ENCODE data around the gene OPCML.

The OPCML gene

GRCh38 chr11:132638423-132638822 lies 893.9 kb downstream of the OPCML start:
- no peaks in the 10 kb centered on the region for H3K36me3 ChIP-seq (replicated peaks; ENCODE audit: insufficient read depth, low read length)
- H3K27ac ChIP-seq (ENCODE audit: low read length): no peak overlapping the region
- no peak overlapping the region for H3K9ac ChIP-seq (ENCODE audit: low read length)
- DNase-seq: no peak
- H3K9me3 ChIP-seq (replicated peaks; ENCODE audit: insufficient read depth, low read length): no peaks in the 10 kb centered on the region
- no peaks in the 10 kb centered on the region for H3K79me2 ChIP-seq (ENCODE audit: low read length)
- H3F3A ChIP-seq (ENCODE audit: insufficient read depth, low read length): no peaks in the 10 kb centered on the region
- H3K4me3 ChIP-seq (ENCODE audit: low read length): no peak overlapping the region
- H3K9me2 ChIP-seq (replicated peaks; ENCODE audit: insufficient read depth, low read length): no peaks in the 10 kb centered on the region
- TF ChIP-seq CTCF (IDR thresholded peaks at IDR 0.05; ENCODE audit: low read length) (no peak), EZH2 (optimal IDR thresholded peaks at IDR 0.05; ENCODE audit: low read depth, low read length) (no peak), EZH2phosphoT487 (IDR thresholded peaks at IDR 0.05; ENCODE audit: low read length) (no peak)
- H3K27me3 ChIP-seq (replicated peaks; ENCODE audit: insufficient read depth, low read length): no peaks in the 10 kb centered on the region
- H3K4me1 ChIP-seq (ENCODE audit: low read length): no peaks in the 10 kb centered on the region
- H3K4me2 ChIP-seq (ENCODE audit: low read depth, low read length): no peak overlapping the region
- H4K20me1 ChIP-seq (ENCODE audit: insufficient read depth, low read length): no peaks in the 10 kb centered on the region
- H2AFZ ChIP-seq (ENCODE audit: low read length): no peak overlapping the region

GRCh38 chr11:132636523-132636922 lies 895.8 kb downstream of the OPCML start:
- no peaks in the 10 kb centered on the region for H3K36me3 ChIP-seq (replicated peaks; ENCODE audit: insufficient read depth, low read length)
- no peaks in the 10 kb centered on the region for H3F3A ChIP-seq (ENCODE audit: insufficient read depth, low read length)
- no peaks in the 10 kb centered on the region for H3K79me2 ChIP-seq (ENCODE audit: low read length)
- no peaks in the 10 kb centered on the region for H3K4me1 ChIP-seq (ENCODE audit: low read length)
- no peak overlapping the region for H3K27ac ChIP-seq (ENCODE audit: low read length)
- H3K27me3 ChIP-seq (replicated peaks; ENCODE audit: insufficient read depth, low read length): no peaks in the 10 kb centered on the region
- H2AFZ ChIP-seq (ENCODE audit: low read length): no peak overlapping the region
- no peak overlapping the region for H3K4me3 ChIP-seq (ENCODE audit: low read length)
- no peak overlapping the region for H3K4me2 ChIP-seq (ENCODE audit: low read depth, low read length)
- no peaks in the 10 kb centered on the region for H3K9me3 ChIP-seq (replicated peaks; ENCODE audit: insufficient read depth, low read length)
- DNase-seq: no peak
- H3K9me2 ChIP-seq (replicated peaks; ENCODE audit: insufficient read depth, low read length): no peaks in the 10 kb centered on the region
- H3K9ac ChIP-seq (ENCODE audit: low read length): no peak overlapping the region
- TF ChIP-seq EZH2 (optimal IDR thresholded peaks at IDR 0.05; ENCODE audit: low read depth, low read length) (no peak), CTCF (IDR thresholded peaks at IDR 0.05; ENCODE audit: low read length) (no peak), EZH2phosphoT487 (IDR thresholded peaks at IDR 0.05; ENCODE audit: low read length) (no peak)
- H4K20me1 ChIP-seq (ENCODE audit: insufficient read depth, low read length): no peaks in the 10 kb centered on the region

- Histone ChIP-seq H3K4me2 (ENCODE audit: low read depth, low read length) (no peak overlapping the region), H3K27ac (ENCODE audit: low read length) (no peak overlapping the region), H2AFZ (ENCODE audit: low read length) (no peak overlapping the region), H3K9ac (ENCODE audit: low read length) (no peak overlapping the region), H3K4me3 (ENCODE audit: low read length) (no peak overlapping the region), H3K9me2 (replicated peaks; ENCODE audit: insufficient read depth, low read length) (no peaks in the 10 kb centered on the region), H4K20me1 (ENCODE audit: insufficient read depth, low read length) (no peaks in the 10 kb centered on the region), H3K9me3 (replicated peaks; ENCODE audit: insufficient read depth, low read length) (no peaks in the 10 kb centered on the region), H3K79me2 (ENCODE audit: low read length) (no peaks in the 10 kb centered on the region), H3K4me1 (ENCODE audit: low read length) (no peaks in the 10 kb centered on the region), H3F3A (ENCODE audit: insufficient read depth, low read length) (no peaks in the 10 kb centered on the region), H3K27me3 (replicated peaks; ENCODE audit: insufficient read depth, low read length) (no peaks in the 10 kb centered on the region), H3K36me3 (replicated peaks; ENCODE audit: insufficient read depth, low read length) (no peaks in the 10 kb centered on the region)
- no peak for DNase-seq
- TF ChIP-seq CTCF (IDR thresholded peaks at IDR 0.05; ENCODE audit: low read length) (no peak), EZH2 (optimal IDR thresholded peaks at IDR 0.05; ENCODE audit: low read depth, low read length) (no peak), EZH2phosphoT487 (IDR thresholded peaks at IDR 0.05; ENCODE audit: low read length) (no peak)
Measured at GRCh38 chr11:132632641-132633124, 899.6 kb downstream of the OPCML start.
